ENCODE results near the gene MAP3K5. TPM values are rescaled to one million over a fixed set of nuclear protein-coding genes. Genes with fewer than 3 reads are reported as not detected.

Gene MAP3K5
- total and polyA plus RNA-seq, 9 of the 15 experiments (the other 6 are each of a cell fraction or from before 2014, with no cell fraction given), result 2.2 to 13.0 (median 9.9) TPM

- ChIA-PET POLR2A (interaction anchor here (0.6 to 1.3 kb wide), 4 partner anchors 15 to 119 kb away, joined by 3 to 6 read pairs (median 3); partner anchors contain the start of gene MAP3K5), CTCF (ENCODE audit: low intra/inter-chr PET ratio) (no interaction called here)
- peak overlapping the region; percentile 95 for H2AFZ ChIP-seq (ENCODE audit: low read depth, low read length)
- FAIRE-seq (no peak), ATAC-seq (no peak), DNase-seq (ENCODE audit: extremely low read depth in 1 of 4, low spot score in 3 of 4) (no peak)
- peak overlapping the region; percentile 77 for H3K27ac ChIP-seq (ENCODE audit: extremely low read depth, low read depth, low read length)
- H3K36me3 ChIP-seq (ENCODE audit: control insufficient read depth, insufficient read depth, low read length), result peaks cover 6% of the 10 kb centered on the region; the same call in 1 of the 3 replicates
- peaks cover 8% of the 10 kb centered on the region in 2 experiments; a peak in 4 of 5 replicates for H3K4me1 ChIP-seq (replicated peaks in 1 of 2; ENCODE audit: control insufficient read depth in 2 of 2, insufficient read depth in 2 of 2, low read length in 2 of 2)
- H3K79me2 ChIP-seq (ENCODE audit: control insufficient read depth, insufficient read depth, low read length), result peaks cover 7% of the 10 kb centered on the region; the same call in 2 of the 3 replicates
- intact Hi-C loops (cut with micrococcal nuclease) (no loop called here), in situ Hi-C loops (cut with MboI) (no loop called here)
- H3K9ac ChIP-seq (ENCODE audit: insufficient read depth in 1 of 2, low read depth in 2 of 2, low read length in 2 of 2), result peak overlapping the region; percentile 70 to 92
- peak overlapping the region; percentile 62 for H3K4me3 ChIP-seq
- peak overlapping the region; percentile 84 for H3K4me2 ChIP-seq (ENCODE audit: insufficient read depth, low read length)
- H4K20me1 ChIP-seq (replicated peaks; ENCODE audit: control insufficient read depth, insufficient read depth, low read length), result no peaks in the 10 kb centered on the region
- BruUV-seq (replicated peaks), result no TSS peak
- 51% methylated on average over 30 of the region's 31 CpGs for WGBS (ENCODE audit: insufficient coverage, low coverage, missing lambda C conversion rate)
- H3K9me1 ChIP-seq (ENCODE audit: control insufficient read depth, insufficient read depth, low read length), result no peaks in the 10 kb centered on the region
- no peaks in the 10 kb centered on the region for H3K9me3 ChIP-seq (replicated peaks; ENCODE audit: control insufficient read depth, insufficient read depth, low read depth, low read length)
- H3K27me3 ChIP-seq (ENCODE audit: control insufficient read depth in 2 of 2, insufficient read depth in 2 of 2, low read length in 2 of 2), result no peaks in the 10 kb centered on the region
- no peak for TF ChIP-seq POLR2H (tag; IDR thresholded peaks at IDR 0.05; ENCODE audit: low read depth)
- TF ChIP-seq, protein P1, sequence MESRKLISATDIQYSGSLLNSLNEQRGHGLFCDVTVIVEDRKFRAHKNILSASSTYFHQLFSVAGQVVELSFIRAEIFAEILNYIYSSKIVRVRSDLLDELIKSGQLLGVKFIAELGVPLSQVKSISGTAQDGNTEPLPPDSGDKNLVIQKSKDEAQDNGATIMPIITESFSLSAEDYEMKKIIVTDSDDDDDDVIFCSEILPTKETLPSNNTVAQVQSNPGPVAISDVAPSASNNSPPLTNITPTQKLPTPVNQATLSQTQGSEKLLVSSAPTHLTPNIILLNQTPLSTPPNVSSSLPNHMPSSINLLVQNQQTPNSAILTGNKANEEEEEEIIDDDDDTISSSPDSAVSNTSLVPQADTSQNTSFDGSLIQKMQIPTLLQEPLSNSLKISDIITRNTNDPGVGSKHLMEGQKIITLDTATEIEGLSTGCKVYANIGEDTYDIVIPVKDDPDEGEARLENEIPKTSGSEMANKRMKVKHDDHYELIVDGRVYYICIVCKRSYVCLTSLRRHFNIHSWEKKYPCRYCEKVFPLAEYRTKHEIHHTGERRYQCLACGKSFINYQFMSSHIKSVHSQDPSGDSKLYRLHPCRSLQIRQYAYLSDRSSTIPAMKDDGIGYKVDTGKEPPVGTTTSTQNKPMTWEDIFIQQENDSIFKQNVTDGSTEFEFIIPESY (CRISPR knock-in tag; IDR thresholded peaks at IDR 0.05), result peak; percentile 95
- TF ChIP-seq MTA3 (IDR thresholded peaks at IDR 0.05; ENCODE audit: borderline replicate concordance), result no peak
- TF ChIP-seq ZKSCAN8 (CRISPR knock-in tag; IDR thresholded peaks at IDR 0.05), result no peak
- TF ChIP-seq, protein P2, sequence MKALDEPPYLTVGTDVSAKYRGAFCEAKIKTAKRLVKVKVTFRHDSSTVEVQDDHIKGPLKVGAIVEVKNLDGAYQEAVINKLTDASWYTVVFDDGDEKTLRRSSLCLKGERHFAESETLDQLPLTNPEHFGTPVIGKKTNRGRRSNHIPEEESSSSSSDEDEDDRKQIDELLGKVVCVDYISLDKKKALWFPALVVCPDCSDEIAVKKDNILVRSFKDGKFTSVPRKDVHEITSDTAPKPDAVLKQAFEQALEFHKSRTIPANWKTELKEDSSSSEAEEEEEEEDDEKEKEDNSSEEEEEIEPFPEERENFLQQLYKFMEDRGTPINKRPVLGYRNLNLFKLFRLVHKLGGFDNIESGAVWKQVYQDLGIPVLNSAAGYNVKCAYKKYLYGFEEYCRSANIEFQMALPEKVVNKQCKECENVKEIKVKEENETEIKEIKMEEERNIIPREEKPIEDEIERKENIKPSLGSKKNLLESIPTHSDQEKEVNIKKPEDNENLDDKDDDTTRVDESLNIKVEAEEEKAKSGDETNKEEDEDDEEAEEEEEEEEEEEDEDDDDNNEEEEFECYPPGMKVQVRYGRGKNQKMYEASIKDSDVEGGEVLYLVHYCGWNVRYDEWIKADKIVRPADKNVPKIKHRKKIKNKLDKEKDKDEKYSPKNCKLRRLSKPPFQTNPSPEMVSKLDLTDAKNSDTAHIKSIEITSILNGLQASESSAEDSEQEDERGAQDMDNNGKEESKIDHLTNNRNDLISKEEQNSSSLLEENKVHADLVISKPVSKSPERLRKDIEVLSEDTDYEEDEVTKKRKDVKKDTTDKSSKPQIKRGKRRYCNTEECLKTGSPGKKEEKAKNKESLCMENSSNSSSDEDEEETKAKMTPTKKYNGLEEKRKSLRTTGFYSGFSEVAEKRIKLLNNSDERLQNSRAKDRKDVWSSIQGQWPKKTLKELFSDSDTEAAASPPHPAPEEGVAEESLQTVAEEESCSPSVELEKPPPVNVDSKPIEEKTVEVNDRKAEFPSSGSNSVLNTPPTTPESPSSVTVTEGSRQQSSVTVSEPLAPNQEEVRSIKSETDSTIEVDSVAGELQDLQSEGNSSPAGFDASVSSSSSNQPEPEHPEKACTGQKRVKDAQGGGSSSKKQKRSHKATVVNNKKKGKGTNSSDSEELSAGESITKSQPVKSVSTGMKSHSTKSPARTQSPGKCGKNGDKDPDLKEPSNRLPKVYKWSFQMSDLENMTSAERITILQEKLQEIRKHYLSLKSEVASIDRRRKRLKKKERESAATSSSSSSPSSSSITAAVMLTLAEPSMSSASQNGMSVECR (CRISPR knock-in tag; IDR thresholded peaks at IDR 0.05), result no peak
- no peak for TF ChIP-seq ZNF277 (CRISPR knock-in tag; IDR thresholded peaks at IDR 0.05; ENCODE audit: borderline replicate concordance)
- TF ChIP-seq SMARCE1 (IDR thresholded peaks at IDR 0.05), result 0 out of 2 replicates have a peak, but pooled peaks have one; percentile 3
- TF ChIP-seq, protein P3, sequence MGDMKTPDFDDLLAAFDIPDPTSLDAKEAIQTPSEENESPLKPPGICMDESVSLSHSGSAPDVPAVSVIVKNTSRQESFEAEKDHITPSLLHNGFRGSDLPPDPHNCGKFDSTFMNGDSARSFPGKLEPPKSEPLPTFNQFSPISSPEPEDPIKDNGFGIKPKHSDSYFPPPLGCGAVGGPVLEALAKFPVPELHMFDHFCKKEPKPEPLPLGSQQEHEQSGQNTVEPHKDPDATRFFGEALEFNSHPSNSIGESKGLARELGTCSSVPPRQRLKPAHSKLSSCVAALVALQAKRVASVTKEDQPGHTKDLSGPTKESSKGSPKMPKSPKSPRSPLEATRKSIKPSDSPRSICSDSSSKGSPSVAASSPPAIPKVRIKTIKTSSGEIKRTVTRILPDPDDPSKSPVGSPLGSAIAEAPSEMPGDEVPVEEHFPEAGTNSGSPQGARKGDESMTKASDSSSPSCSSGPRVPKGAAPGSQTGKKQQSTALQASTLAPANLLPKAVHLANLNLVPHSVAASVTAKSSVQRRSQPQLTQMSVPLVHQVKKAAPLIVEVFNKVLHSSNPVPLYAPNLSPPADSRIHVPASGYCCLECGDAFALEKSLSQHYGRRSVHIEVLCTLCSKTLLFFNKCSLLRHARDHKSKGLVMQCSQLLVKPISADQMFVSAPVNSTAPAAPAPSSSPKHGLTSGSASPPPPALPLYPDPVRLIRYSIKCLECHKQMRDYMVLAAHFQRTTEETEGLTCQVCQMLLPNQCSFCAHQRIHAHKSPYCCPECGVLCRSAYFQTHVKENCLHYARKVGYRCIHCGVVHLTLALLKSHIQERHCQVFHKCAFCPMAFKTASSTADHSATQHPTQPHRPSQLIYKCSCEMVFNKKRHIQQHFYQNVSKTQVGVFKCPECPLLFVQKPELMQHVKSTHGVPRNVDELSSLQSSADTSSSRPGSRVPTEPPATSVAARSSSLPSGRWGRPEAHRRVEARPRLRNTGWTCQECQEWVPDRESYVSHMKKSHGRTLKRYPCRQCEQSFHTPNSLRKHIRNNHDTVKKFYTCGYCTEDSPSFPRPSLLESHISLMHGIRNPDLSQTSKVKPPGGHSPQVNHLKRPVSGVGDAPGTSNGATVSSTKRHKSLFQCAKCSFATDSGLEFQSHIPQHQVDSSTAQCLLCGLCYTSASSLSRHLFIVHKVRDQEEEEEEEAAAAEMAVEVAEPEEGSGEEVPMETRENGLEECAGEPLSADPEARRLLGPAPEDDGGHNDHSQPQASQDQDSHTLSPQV (IDR thresholded peaks at IDR 0.05), result 0 out of 2 replicates have a peak, but pooled peaks have one; percentile 5
- no peak for TF ChIP-seq ZNF785 (CRISPR knock-in tag; IDR thresholded peaks at IDR 0.05)
Measured at GRCh38 chr6:136823128-136823660, 30.9 kb upstream of the MAP3K5 start.
